Ovary (tissue), 3 donors: ENCODE data around the gene STAT6.

Experiments
- EP300 ChIP-seq: sonication (generic); formaldehyde crosslinking; IDR thresholded peaks from one replicate; pipeline ENCODE4 v1.6.1; 2017; ENCODE audit warnings: antibody characterized with exemption
- POLR2A ChIP-seq: fragments of 450-650 bp; IDR thresholded peaks from one replicate; pipeline ENCODE4 v1.6.1; 2017; ENCODE audit warnings: antibody characterized with exemption, mild to moderate bottlenecking, moderate library complexity
- TF ChIP-seq, protein P1 (sequence below), 3 donors: fragments of 450-650 bp in 2 of 3; fragments of 200-600 bp in 1 of 3; IDR thresholded peaks; one replicate each; pipeline versions ENCODE4 v1.5.1 to v1.8.0; 2016 to 2022; ENCODE audit warnings: antibody characterized with exemption in 3 of 3, mild to moderate bottlenecking in 1 of 3
- donor health status: DM: no; HTN: no; CAD: no.

DNA sequence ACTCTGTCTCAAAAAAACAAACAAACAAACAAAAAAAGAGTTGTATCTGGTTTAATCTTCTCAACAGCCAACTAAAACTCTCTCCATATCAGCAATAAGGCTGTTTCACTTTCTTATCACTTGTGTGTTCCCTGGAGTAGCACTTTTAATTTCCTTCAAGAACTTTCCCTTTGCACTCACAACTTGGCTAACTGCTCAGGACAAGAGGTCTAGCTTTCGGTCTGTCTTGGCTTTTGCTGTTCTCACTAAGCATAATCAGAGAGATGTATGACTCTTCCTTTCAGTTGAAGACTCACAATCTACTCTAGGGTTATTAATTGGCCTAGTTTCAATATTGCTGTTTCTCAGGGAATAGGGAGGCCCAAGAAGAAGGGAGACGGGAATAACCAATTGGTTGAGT lies 44.9 kb downstream of the STAT6 start:
- TF ChIP-seq, protein P1, sequence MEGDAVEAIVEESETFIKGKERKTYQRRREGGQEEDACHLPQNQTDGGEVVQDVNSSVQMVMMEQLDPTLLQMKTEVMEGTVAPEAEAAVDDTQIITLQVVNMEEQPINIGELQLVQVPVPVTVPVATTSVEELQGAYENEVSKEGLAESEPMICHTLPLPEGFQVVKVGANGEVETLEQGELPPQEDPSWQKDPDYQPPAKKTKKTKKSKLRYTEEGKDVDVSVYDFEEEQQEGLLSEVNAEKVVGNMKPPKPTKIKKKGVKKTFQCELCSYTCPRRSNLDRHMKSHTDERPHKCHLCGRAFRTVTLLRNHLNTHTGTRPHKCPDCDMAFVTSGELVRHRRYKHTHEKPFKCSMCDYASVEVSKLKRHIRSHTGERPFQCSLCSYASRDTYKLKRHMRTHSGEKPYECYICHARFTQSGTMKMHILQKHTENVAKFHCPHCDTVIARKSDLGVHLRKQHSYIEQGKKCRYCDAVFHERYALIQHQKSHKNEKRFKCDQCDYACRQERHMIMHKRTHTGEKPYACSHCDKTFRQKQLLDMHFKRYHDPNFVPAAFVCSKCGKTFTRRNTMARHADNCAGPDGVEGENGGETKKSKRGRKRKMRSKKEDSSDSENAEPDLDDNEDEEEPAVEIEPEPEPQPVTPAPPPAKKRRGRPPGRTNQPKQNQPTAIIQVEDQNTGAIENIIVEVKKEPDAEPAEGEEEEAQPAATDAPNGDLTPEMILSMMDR (IDR thresholded peaks at IDR 0.05) = no peak
- TF ChIP-seq POLR2A (no peak), EP300 (no peak)
